Mesothelial cell of epicardium (in vitro differentiated cells): Measurements from ENCODE around the gene MFSD2A. TPM values are rescaled to one million over a fixed set of nuclear protein-coding genes. Genes with fewer than 3 reads are reported as not detected.

Experiments used
- DNase-seq, 2 experiments: peaks; one replicate each; pipeline ENCODE4 v3.0.0; 2021; ENCODE audit warnings: low spot score in 2 of 2; ENCODE audit not compliant: unreplicated experiment in 2 of 2
- H3K27ac Mint-ChIP-seq: 2 replicates; pipeline ENCODE4 v1.8.0; 2021; ENCODE audit warnings: mixed read lengths
- H3K27me3 Mint-ChIP-seq: 2 replicates; pipeline ENCODE4 v1.8.0; 2021; ENCODE audit warnings: low read depth, mixed read lengths
- H3K36me3 Mint-ChIP-seq: 2 replicates; pipeline ENCODE4 v1.8.0; 2021; ENCODE audit warnings: mixed read lengths
- H3K4me1 Mint-ChIP-seq: 2 replicates; pipeline ENCODE4 v1.8.0; 2021; ENCODE audit warnings: mixed read lengths
- H3K4me3 Mint-ChIP-seq: 2 replicates; pipeline ENCODE4 v1.8.0; 2021; ENCODE audit warnings: mild to moderate bottlenecking, moderate library complexity, mixed read lengths
- H3K9me3 Mint-ChIP-seq: 2 replicates; pipeline ENCODE4 v1.8.0; 2021; ENCODE audit warnings: mixed read lengths
- total RNA-seq: library from RNA; stranded (reverse); gene quantifications from 3 replicates; pipeline ENCODE4 v1.2.1, GENCODE V29; 2021
- TF ChIP-seq, protein P1 (sequence below): fragments of 200-600 bp; sonication (generic); IDR thresholded peaks from one replicate; pipeline ENCODE4 v1.5.0; 2021; ENCODE audit warnings: antibody characterized with exemption; ENCODE audit not compliant: unreplicated experiment

The MFSD2A gene
- total RNA-seq, 1 donor from 2014 or later, result 6.1 TPM

GRCh38 chr1:39973503-39974135 is 18.7 kb downstream of the MFSD2A start:
- TF ChIP-seq, protein P1, sequence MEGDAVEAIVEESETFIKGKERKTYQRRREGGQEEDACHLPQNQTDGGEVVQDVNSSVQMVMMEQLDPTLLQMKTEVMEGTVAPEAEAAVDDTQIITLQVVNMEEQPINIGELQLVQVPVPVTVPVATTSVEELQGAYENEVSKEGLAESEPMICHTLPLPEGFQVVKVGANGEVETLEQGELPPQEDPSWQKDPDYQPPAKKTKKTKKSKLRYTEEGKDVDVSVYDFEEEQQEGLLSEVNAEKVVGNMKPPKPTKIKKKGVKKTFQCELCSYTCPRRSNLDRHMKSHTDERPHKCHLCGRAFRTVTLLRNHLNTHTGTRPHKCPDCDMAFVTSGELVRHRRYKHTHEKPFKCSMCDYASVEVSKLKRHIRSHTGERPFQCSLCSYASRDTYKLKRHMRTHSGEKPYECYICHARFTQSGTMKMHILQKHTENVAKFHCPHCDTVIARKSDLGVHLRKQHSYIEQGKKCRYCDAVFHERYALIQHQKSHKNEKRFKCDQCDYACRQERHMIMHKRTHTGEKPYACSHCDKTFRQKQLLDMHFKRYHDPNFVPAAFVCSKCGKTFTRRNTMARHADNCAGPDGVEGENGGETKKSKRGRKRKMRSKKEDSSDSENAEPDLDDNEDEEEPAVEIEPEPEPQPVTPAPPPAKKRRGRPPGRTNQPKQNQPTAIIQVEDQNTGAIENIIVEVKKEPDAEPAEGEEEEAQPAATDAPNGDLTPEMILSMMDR, result peak; percentile 93
- peak; percentile 48 to 80 for DNase-seq
- H3K27ac Mint-ChIP-seq, result no peak overlapping the region
- H3K4me3 Mint-ChIP-seq, result no peak overlapping the region
- H3K9me3 Mint-ChIP-seq, result peaks cover 10% of the 10 kb centered on the region
- no peaks in the 10 kb centered on the region for H3K27me3 Mint-ChIP-seq
- peaks cover 6% of the 10 kb centered on the region for H3K4me1 Mint-ChIP-seq
- H3K36me3 Mint-ChIP-seq, result peaks cover 3% of the 10 kb centered on the region

- Mint-ChIP-seq H3K4me3 (no peak overlapping the region), H3K27ac (peak overlapping the region; percentile 80), H3K4me1 (peaks cover 4% of the 10 kb centered on the region)
These were observed 21.8 kb downstream of the MFSD2A start for GRCh38 chr1:39976732-39977131.

GRCh38 chr1:39977202-39977601 is 22.3 kb downstream of the MFSD2A start:
- TF ChIP-seq, protein P1, result no peak
- Mint-ChIP-seq H3K27ac (peak overlapping the region; percentile 80), H3K36me3 (peaks cover 3% of the 10 kb centered on the region), H3K4me3 (no peak overlapping the region), H3K4me1 (peaks cover 4% of the 10 kb centered on the region), H3K9me3 (peaks cover 10% of the 10 kb centered on the region), H3K27me3 (no peaks in the 10 kb centered on the region)
- DNase-seq, result no peak

More at GRCh38 chr1:39976732-39977131, 21.8 kb downstream of the MFSD2A start:
- H3K27me3 Mint-ChIP-seq, result no peaks in the 10 kb centered on the region
- TF ChIP-seq, protein P1, result no peak
- H3K36me3 Mint-ChIP-seq, result peaks cover 3% of the 10 kb centered on the region
- peaks cover 10% of the 10 kb centered on the region for H3K9me3 Mint-ChIP-seq
- no peak for DNase-seq

DNA sequence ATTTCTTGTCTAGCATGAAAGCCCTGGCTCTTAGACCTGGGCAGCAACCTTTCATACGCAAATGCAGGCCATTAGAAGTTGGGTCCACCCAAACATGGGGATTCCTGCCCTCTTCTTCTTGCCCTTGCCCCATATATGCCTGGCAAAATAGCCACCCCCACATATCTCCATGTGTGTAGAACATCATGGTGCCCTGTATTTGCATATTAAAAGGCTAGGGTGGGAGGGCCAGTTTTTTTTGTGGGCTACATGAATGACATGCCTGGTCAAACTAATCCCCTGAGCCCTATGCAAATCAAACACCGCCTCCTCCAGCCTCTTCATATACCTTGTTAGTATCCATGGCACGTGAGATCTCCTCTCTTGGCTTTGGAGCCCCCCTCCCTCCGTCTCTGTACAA is 24.7 kb downstream of the MFSD2A start:
- H3K4me3 Mint-ChIP-seq, result no peak overlapping the region
- TF ChIP-seq, protein P1, result no peak

GRCh38 chr1:39980555-39981313 is 25.8 kb downstream of the MFSD2A start:
- H3K36me3 Mint-ChIP-seq, result peaks cover 3% of the 10 kb centered on the region
- peaks cover 10% of the 10 kb centered on the region for H3K9me3 Mint-ChIP-seq
- TF ChIP-seq, protein P1, result no peak
- no peak for DNase-seq
- H3K4me1 Mint-ChIP-seq, result peaks cover 4% of the 10 kb centered on the region
- H3K27me3 Mint-ChIP-seq, result no peaks in the 10 kb centered on the region
- H3K27ac Mint-ChIP-seq, result no peak overlapping the region
- no peak overlapping the region for H3K4me3 Mint-ChIP-seq

More for the DNA sequence above, 24.7 kb downstream of the MFSD2A start:
- H3K27ac Mint-ChIP-seq, result no peak overlapping the region
- H3K36me3 Mint-ChIP-seq, result peaks cover 3% of the 10 kb centered on the region
- peaks cover 4% of the 10 kb centered on the region for H3K4me1 Mint-ChIP-seq
- H3K9me3 Mint-ChIP-seq, result peaks cover 10% of the 10 kb centered on the region
- DNase-seq, result no peak
- H3K27me3 Mint-ChIP-seq, result no peaks in the 10 kb centered on the region
